ENCODE data around the gene ADAMTS16.

Gene ADAMTS16

GRCh38 chr5:5154733-5155132, 14.6 kb downstream of the ADAMTS16 start:
- H3K4me3 ChIP-seq (ENCODE audit: low read depth, low read length), result no peak overlapping the region
- no peak for TF ChIP-seq CTCF (IDR thresholded peaks at IDR 0.05; ENCODE audit: low read depth, low read length)

- H3K4me3 ChIP-seq (ENCODE audit: low read depth, low read length), result no peak overlapping the region
- no peak for TF ChIP-seq CTCF (IDR thresholded peaks at IDR 0.05; ENCODE audit: low read depth, low read length)
These were observed 15.5 kb downstream of the ADAMTS16 start for GRCh38 chr5:5155617-5156016.

- no peak overlapping the region for H3K4me3 ChIP-seq (ENCODE audit: low read depth, low read length)
- TF ChIP-seq CTCF (IDR thresholded peaks at IDR 0.05; ENCODE audit: low read depth, low read length), result no peak
These were observed 16.4 kb downstream of the ADAMTS16 start for GRCh38 chr5:5156471-5157082.

GRCh38 chr5:5158472-5158895, 18.4 kb downstream of the ADAMTS16 start:
- no peak overlapping the region for H3K4me3 ChIP-seq (ENCODE audit: low read depth, low read length)
- no peak for TF ChIP-seq CTCF (IDR thresholded peaks at IDR 0.05; ENCODE audit: low read depth, low read length)

GRCh38 chr5:5159282-5160103, 19.4 kb downstream of the ADAMTS16 start:
- no peak for TF ChIP-seq CTCF (IDR thresholded peaks at IDR 0.05; ENCODE audit: low read depth, low read length)
- no peak overlapping the region for H3K4me3 ChIP-seq (ENCODE audit: low read depth, low read length)

- TF ChIP-seq CTCF (IDR thresholded peaks at IDR 0.05; ENCODE audit: low read depth, low read length), result no peak
- no peak overlapping the region for H3K4me3 ChIP-seq (ENCODE audit: low read depth, low read length)
These were observed 24.0 kb downstream of the ADAMTS16 start for GRCh38 chr5:5164163-5164562.

- no peak for TF ChIP-seq CTCF (IDR thresholded peaks at IDR 0.05; ENCODE audit: low read depth, low read length)
- no peak overlapping the region for H3K4me3 ChIP-seq (ENCODE audit: low read depth, low read length)
These were observed 25.4 kb downstream of the ADAMTS16 start for GRCh38 chr5:5165541-5166002.

Measured in WI38 (cell line).